Measurements from ENCODE around the gene TMEM170B. TPM values are rescaled to one million over a fixed set of nuclear protein-coding genes. Genes with fewer than 3 reads are reported as not detected.

The TMEM170B gene
- total and polyA plus RNA-seq, 9 of the 15 experiments (the other 6 are each of a cell fraction or from before 2014, with no cell fraction given), result 0.03 to 0.11 (median 0.07) TPM

GRCh38 chr6:11613858-11614257 lies 76.3 kb downstream of the TMEM170B start:
- peaks cover 4 to 26% of the 10 kb centered on the region in 2 experiments; a peak in 4 of 5 replicates for H3K27me3 ChIP-seq (ENCODE audit: control insufficient read depth in 2 of 2, insufficient read depth in 2 of 2, low read length in 2 of 2)
- no peaks in the 10 kb centered on the region for H3K9me3 ChIP-seq (replicated peaks; ENCODE audit: control insufficient read depth, insufficient read depth, low read depth, low read length)
- BruUV-seq (replicated peaks), result no TSS peak
- no peaks in the 10 kb centered on the region for H3K9me1 ChIP-seq (ENCODE audit: control insufficient read depth, insufficient read depth, low read length)
- H2AFZ ChIP-seq (ENCODE audit: low read depth, low read length), result no peak overlapping the region
- ATAC-seq (no peak), DNase-seq (ENCODE audit: extremely low read depth in 1 of 4, low spot score in 3 of 4) (no peak), FAIRE-seq (no peak)
- intact Hi-C loops (cut with micrococcal nuclease), result no loop called here
- H3K9ac ChIP-seq (ENCODE audit: insufficient read depth in 1 of 2, low read depth in 2 of 2, low read length in 2 of 2), result no peak overlapping the region
- no peak overlapping the region for H3K27ac ChIP-seq (ENCODE audit: extremely low read depth, low read depth, low read length)
- no peak overlapping the region for H3K4me3 ChIP-seq
- ChIA-PET POLR2A (no interaction called here), CTCF (ENCODE audit: low intra/inter-chr PET ratio) (no interaction called here)
- H4K20me1 ChIP-seq (replicated peaks; ENCODE audit: control insufficient read depth, insufficient read depth, low read length), result no peaks in the 10 kb centered on the region
- in situ Hi-C loops (cut with MboI), result no loop called here
- H3K79me2 ChIP-seq (ENCODE audit: control insufficient read depth, insufficient read depth, low read length), result no peaks in the 10 kb centered on the region
- no peaks in the 10 kb centered on the region for H3K36me3 ChIP-seq (ENCODE audit: control insufficient read depth, insufficient read depth, low read length)
- H3K4me2 ChIP-seq (ENCODE audit: insufficient read depth, low read length), result no peak overlapping the region
- WGBS (ENCODE audit: insufficient coverage, low coverage, missing lambda C conversion rate), result 5% methylated on average over 4 of the region's 4 CpGs
- no peaks in the 10 kb centered on the region for H3K4me1 ChIP-seq (replicated peaks in 1 of 2; ENCODE audit: control insufficient read depth in 2 of 2, insufficient read depth in 2 of 2, low read length in 2 of 2)
- TF ChIP-seq SNAPC5 (CRISPR knock-in tag; IDR thresholded peaks at IDR 0.05) (no peak), MLLT1 (IDR thresholded peaks at IDR 0.05) (no peak), ZSCAN29 (IDR thresholded peaks at IDR 0.05) (no peak), ZNF311 (CRISPR knock-in tag; IDR thresholded peaks at IDR 0.05) (no peak), MBD2 (IDR thresholded peaks at IDR 0.05; ENCODE audit: borderline replicate concordance, low read depth) (no peak), SLC30A9 (CRISPR knock-in tag; IDR thresholded peaks at IDR 0.05) (no peak), MYC (IDR thresholded peaks at IDR 0.05; ENCODE audit: low read depth, low read length) (no peak), MYC (CRISPR knock-in tag; IDR thresholded peaks at IDR 0.05; ENCODE audit: borderline replicate concordance, low read depth) (no peak), ZNF395 (CRISPR knock-in tag; IDR thresholded peaks at IDR 0.05) (no peak), ZNF133 (CRISPR knock-in tag; IDR thresholded peaks at IDR 0.05) (no peak), RNF2 (IDR thresholded peaks at IDR 0.05) (no peak), POLR2H (tag; IDR thresholded peaks at IDR 0.05; ENCODE audit: low read depth) (no peak), E4F1 (CRISPR knock-in tag; IDR thresholded peaks at IDR 0.05; ENCODE audit: borderline replicate concordance) (no peak), CTBP1 (IDR thresholded peaks at IDR 0.05; ENCODE audit: borderline replicate concordance) (no peak)
- TF ChIP-seq, protein P1, sequence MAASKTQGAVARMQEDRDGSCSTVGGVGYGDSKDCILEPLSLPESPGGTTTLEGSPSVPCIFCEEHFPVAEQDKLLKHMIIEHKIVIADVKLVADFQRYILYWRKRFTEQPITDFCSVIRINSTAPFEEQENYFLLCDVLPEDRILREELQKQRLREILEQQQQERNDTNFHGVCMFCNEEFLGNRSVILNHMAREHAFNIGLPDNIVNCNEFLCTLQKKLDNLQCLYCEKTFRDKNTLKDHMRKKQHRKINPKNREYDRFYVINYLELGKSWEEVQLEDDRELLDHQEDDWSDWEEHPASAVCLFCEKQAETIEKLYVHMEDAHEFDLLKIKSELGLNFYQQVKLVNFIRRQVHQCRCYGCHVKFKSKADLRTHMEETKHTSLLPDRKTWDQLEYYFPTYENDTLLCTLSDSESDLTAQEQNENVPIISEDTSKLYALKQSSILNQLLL (CRISPR knock-in tag; IDR thresholded peaks at IDR 0.05; ENCODE audit: borderline replicate concordance), result no peak
- TF ChIP-seq, protein P2, sequence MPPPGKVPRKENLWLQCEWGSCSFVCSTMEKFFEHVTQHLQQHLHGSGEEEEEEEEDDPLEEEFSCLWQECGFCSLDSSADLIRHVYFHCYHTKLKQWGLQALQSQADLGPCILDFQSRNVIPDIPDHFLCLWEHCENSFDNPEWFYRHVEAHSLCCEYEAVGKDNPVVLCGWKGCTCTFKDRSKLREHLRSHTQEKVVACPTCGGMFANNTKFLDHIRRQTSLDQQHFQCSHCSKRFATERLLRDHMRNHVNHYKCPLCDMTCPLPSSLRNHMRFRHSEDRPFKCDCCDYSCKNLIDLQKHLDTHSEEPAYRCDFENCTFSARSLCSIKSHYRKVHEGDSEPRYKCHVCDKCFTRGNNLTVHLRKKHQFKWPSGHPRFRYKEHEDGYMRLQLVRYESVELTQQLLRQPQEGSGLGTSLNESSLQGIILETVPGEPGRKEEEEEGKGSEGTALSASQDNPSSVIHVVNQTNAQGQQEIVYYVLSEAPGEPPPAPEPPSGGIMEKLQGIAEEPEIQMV (tag; conservative IDR thresholded peaks at IDR 0.05; ENCODE audit: low read depth), result no peak

Data from K562 (cell line).